Gastrocnemius medialis (tissue), 4 donors: ENCODE measurements around the gene ZNHIT1. TPM values are rescaled to one million over a fixed set of nuclear protein-coding genes. Genes with fewer than 3 reads are reported as not detected.

Source experiments
- ATAC-seq, 2 donors: fragments of 150-250 bp; one replicate each; pipeline ENCODE4 v1.9.1; 2016
- DNase-seq, 2 donors: peaks; one replicate each; pipeline ENCODE4 v3.0.0-alpha.2; 2019
- H3K27ac ChIP-seq, 4 donors: fragments of 200-600 bp; sonication (generic); 1 replicate in 1 of 4; 2 replicates in 3 of 4; pipeline ENCODE4 v1.5.1; 2016 to 2018; ENCODE audit warnings: mild to moderate bottlenecking in 2 of 4, moderate library complexity in 1 of 4
- H3K27me3 ChIP-seq, 3 donors: fragments of 200-600 bp; sonication (generic) in 2 of 3; 1 replicate in 1 of 3; 2 replicates in 2 of 3; pipeline versions ENCODE4 v1.5.1 to v1.6.0; 2016 to 2019; ENCODE audit warnings: mild to moderate bottlenecking in 1 of 3, moderate library complexity in 1 of 3
- H3K36me3 ChIP-seq, 2 donors: fragments of 200-600 bp; sonication (generic) in 1 of 2; one replicate each; pipeline ENCODE4 v1.5.1; 2017 to 2018
- H3K4me1 ChIP-seq, 2 donors: fragments of 200-600 bp; sonication (generic) in 1 of 2; one replicate each; pipeline ENCODE4 v1.5.1; 2016 to 2017; ENCODE audit warnings: mild to moderate bottlenecking in 2 of 2
- H3K4me3 ChIP-seq, 4 donors: fragments of 200-600 bp; sonication (generic) in 3 of 4; 1 replicate in 1 of 4; 2 replicates in 3 of 4; pipeline ENCODE4 v1.5.1; 2016 to 2019; ENCODE audit warnings: mild to moderate bottlenecking in 2 of 4
- H3K9me3 ChIP-seq, 3 donors: fragments of 200-600 bp; sonication (generic) in 2 of 3; 1 replicate in 1 of 3; 2 replicates in 2 of 3; pipeline ENCODE4 v1.5.1; 2016 to 2019
- POLR2A ChIP-seq, 2 donors: fragments of 450-650 bp; IDR thresholded peaks; one replicate each; pipeline ENCODE4 v1.6.1; 2017; ENCODE audit warnings: antibody characterized with exemption in 2 of 2, mild to moderate bottlenecking in 2 of 2, moderate library complexity in 2 of 2
- in situ Hi-C, 4 donors: fragments of 200-750 bp; cut with MboI; loops; one replicate each; pipeline versions ENCODE4 v1.15.0 to v1.8.0; 2017; ENCODE audit warnings: low sequenced_read_pairs in 4 of 4
- intact Hi-C: fragments of 100-400 bp; cut with DNase I; formaldehyde crosslinking; loops from one replicate; pipeline ENCODE4 v1.15.1; 2023; ENCODE audit warnings: low total_unique reads
- total RNA-seq, 4 donors: library from RNA; depleted of rRNA; stranded (reverse); fragments of >200 nt; gene quantifications; one replicate each; pipeline versions ENCODE4 v1.1.0 to v1.2.3, GENCODE V29; 2016
- TF ChIP-seq, protein P1 (sequence below), 5 experiments: fragments of 450-650 bp in 3 of 5; fragments of 200-600 bp in 2 of 5; sonication (generic) in 2 of 5; IDR thresholded peaks in 4 of 5; conservative IDR thresholded peaks in 1 of 5; 1 replicate in 4 of 5; 2 replicates in 1 of 5; pipeline ENCODE4 v1.5.1; 2016 to 2019; ENCODE audit warnings: antibody characterized with exemption in 5 of 5, mild to moderate bottlenecking in 3 of 5, moderate library complexity in 3 of 5

ZNHIT1 gene
- total RNA-seq, 4 donors from 2014 or later: 66.7 to 83.9 (median 71.9) TPM

DNA sequence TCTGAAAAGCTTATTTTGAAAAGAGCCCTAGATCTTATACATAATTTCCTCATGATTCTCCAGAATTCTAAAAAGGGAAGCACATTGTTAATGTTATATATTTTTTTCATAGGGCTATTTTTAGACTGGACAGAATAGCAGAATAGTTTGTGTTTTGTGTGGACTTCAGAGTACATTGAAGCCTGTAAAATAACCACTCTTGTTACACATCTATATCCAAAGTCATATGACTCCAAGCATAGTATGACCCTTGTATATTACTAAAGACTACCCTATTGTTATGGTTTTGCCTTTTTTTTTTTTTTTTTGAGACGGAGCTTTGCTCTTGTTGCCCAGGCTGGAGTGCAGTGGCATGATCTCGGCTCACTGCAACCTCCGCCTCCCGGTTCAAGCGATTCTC, 53.1 kb downstream of the ZNHIT1 start:
- Histone ChIP-seq H3K36me3 (no peaks in the 10 kb centered on the region), H3K9me3 (no peaks in the 10 kb centered on the region), H3K27me3 (peaks cover 5 to 24% (median 22%) of the 10 kb centered on the region in 3 donors), H3K4me1 (no peaks in the 10 kb centered on the region), H3K4me3 (no peak overlapping the region), H3K27ac (no peak overlapping the region)
- no peak for TF ChIP-seq POLR2A (IDR thresholded peaks at IDR 0.05)
- TF ChIP-seq, protein P1, sequence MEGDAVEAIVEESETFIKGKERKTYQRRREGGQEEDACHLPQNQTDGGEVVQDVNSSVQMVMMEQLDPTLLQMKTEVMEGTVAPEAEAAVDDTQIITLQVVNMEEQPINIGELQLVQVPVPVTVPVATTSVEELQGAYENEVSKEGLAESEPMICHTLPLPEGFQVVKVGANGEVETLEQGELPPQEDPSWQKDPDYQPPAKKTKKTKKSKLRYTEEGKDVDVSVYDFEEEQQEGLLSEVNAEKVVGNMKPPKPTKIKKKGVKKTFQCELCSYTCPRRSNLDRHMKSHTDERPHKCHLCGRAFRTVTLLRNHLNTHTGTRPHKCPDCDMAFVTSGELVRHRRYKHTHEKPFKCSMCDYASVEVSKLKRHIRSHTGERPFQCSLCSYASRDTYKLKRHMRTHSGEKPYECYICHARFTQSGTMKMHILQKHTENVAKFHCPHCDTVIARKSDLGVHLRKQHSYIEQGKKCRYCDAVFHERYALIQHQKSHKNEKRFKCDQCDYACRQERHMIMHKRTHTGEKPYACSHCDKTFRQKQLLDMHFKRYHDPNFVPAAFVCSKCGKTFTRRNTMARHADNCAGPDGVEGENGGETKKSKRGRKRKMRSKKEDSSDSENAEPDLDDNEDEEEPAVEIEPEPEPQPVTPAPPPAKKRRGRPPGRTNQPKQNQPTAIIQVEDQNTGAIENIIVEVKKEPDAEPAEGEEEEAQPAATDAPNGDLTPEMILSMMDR (IDR thresholded peaks at IDR 0.05 in 4 of 5, conservative IDR thresholded peaks at IDR 0.05 in 1 of 5): no peak
- no peak for ATAC-seq
- DNase-seq: no peak
- intact Hi-C loops: no loop called here
- in situ Hi-C loops: loop anchor here in 2 of 4 donors (10.0 kb wide), 2 partner anchors 76 to 126 kb away; no protein-coding TSS in a partner anchor

DNA sequence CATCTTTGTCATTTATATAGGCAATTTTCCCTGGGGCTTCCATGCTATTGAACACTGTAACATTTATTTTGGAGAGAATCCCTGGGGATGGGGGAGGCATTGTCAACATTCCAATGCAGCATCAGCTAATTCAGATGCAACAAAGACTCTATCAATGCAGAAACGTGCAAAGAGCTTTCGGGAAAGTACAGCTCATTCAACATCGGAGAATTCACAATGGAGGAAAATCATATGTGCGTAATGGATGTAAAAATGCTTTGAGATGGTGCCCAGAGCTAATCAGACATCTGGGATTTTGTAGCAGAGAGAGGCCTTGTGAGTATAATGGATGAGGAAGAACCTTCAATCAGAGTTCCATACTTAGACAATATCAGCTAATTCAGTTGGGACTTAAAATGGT, 55.2 kb downstream of the ZNHIT1 start:
- Histone ChIP-seq H3K27me3 (peaks cover 10 to 29% (median 29%) of the 10 kb centered on the region in 3 donors), H3K4me3 (no peak overlapping the region), H3K4me1 (no peaks in the 10 kb centered on the region), H3K36me3 (no peaks in the 10 kb centered on the region), H3K9me3 (no peaks in the 10 kb centered on the region), H3K27ac (no peak overlapping the region)
- in situ Hi-C loops (loop anchor here in 2 of 4 donors (10.0 kb wide), 2 partner anchors 78 to 128 kb away; no protein-coding TSS in a partner anchor), intact Hi-C loops (no loop called here)
- ATAC-seq: no peak
- DNase-seq: no peak
- TF ChIP-seq, protein P1 (IDR thresholded peaks at IDR 0.05 in 4 of 5, conservative IDR thresholded peaks at IDR 0.05 in 1 of 5): no peak
- TF ChIP-seq POLR2A (IDR thresholded peaks at IDR 0.05): no peak

Other genes starting within 250 kb of the ZNHIT1 start
- 1 to 10 TPM in 1 of 4 donors, not detected in 3; 1.4 TPM for gene MUC12, start 248.6 kb upstream of the ZNHIT1 start, total RNA-seq
- under 1 TPM in 1 of 4 donors, not detected in 3; 0.05 TPM for gene MUC17, start 198.1 kb upstream of the ZNHIT1 start, total RNA-seq
- 10 to 100 TPM in 1 of 4 donors, 1 to 10 TPM in 3; 4.2 to 11.4 (median 6.9) TPM for gene TRIM56, start 132.7 kb upstream of the ZNHIT1 start, total RNA-seq
- 10 to 100 TPM in 3 of 4 donors, 1 to 10 TPM in 1; 5.9 to 21.7 (median 12.3) TPM for gene SERPINE1, start 91.1 kb upstream of the ZNHIT1 start, total RNA-seq
- 10 to 100 TPM in 3 of 4 donors, 1 to 10 TPM in 1; 5.5 to 24.4 (median 15.6) TPM for gene AP1S1, start 63.7 kb upstream of the ZNHIT1 start, total RNA-seq
- gene VGF, start 52.6 kb upstream of the ZNHIT1 start, total RNA-seq: not detected
- not detected for gene NAT16, start 37.9 kb upstream of the ZNHIT1 start, total RNA-seq
- gene MOGAT3, start 17.1 kb upstream of the ZNHIT1 start, total RNA-seq: not detected
- 10 to 100 TPM in 3 of 4 donors, 1 to 10 TPM in 1; 8.2 to 24.2 (median 15.5) TPM for gene PLOD3, start 584 bp upstream of the ZNHIT1 start, total RNA-seq
- 1 to 10 TPM in 3 of 4 donors, under 1 TPM in 1; 0.87 to 3.2 (median 1.4) TPM for gene CLDN15, start 19.6 kb downstream of the ZNHIT1 start, total RNA-seq
- 100 to 1,000 TPM; 319 to 467 (median 364) TPM for gene FIS1, start 26.9 kb downstream of the ZNHIT1 start, total RNA-seq
- 10 to 100 TPM; 13.4 to 32.3 (median 28.9) TPM for gene IFT22, start 103.6 kb downstream of the ZNHIT1 start, total RNA-seq
- gene COL26A1, start 144.7 kb downstream of the ZNHIT1 start, total RNA-seq: not detected